DOHH2 (cell line): Measurements from ENCODE around the gene SSBP2.

Experiments used
- H3F3A ChIP-seq: fragments of 200-600 bp; sonication (generic), shearing (Covaris generic); 2 replicates; pipeline ENCODE4 v1.6.0; 2016; ENCODE audit warnings: antibody characterized with exemption, mild to moderate bottlenecking; ENCODE audit not compliant: control insufficient read depth, insufficient read depth
- H3K27ac ChIP-seq: fragments of 200-600 bp; sonication (generic); 2 replicates; pipeline ENCODE4 v1.5.1; 2014; ENCODE audit warnings: low read depth, mild to moderate bottlenecking, low read length, moderate library complexity
- H3K27me3 ChIP-seq: fragments of 200-600 bp; sonication (generic); 2 replicates; pipeline ENCODE4 v1.6.1; 2014; ENCODE audit warnings: mild to moderate bottlenecking, low read length, mixed read lengths; ENCODE audit not compliant: control insufficient read depth
- H3K36me3 ChIP-seq: fragments of 200-600 bp; sonication (generic); 2 replicates; pipeline ENCODE4 v1.6.1; 2014; ENCODE audit warnings: mild to moderate bottlenecking, low read length, moderate library complexity, mixed read lengths; ENCODE audit not compliant: control insufficient read depth
- H3K4me1 ChIP-seq: fragments of 200-600 bp; sonication (generic); 2 replicates; pipeline ENCODE4 v1.6.1; 2014; ENCODE audit warnings: mild to moderate bottlenecking, low read length, mixed read lengths; ENCODE audit not compliant: control insufficient read depth
- H3K4me2 ChIP-seq: fragments of 200-600 bp; sonication (generic); 2 replicates; pipeline ENCODE4 v1.6.0; 2014; ENCODE audit warnings: mild to moderate bottlenecking, low read length, moderate library complexity
- H3K4me3 ChIP-seq: fragments of 200-600 bp; sonication (generic); 2 replicates; pipeline ENCODE4 v1.5.1; 2014; ENCODE audit warnings: mild to moderate bottlenecking, low read length, mixed read lengths
- H3K79me2 ChIP-seq: fragments of 200-600 bp; sonication (generic); 2 replicates; pipeline ENCODE4 v1.6.1; 2014; ENCODE audit warnings: mild to moderate bottlenecking, low read length, mixed read lengths; ENCODE audit not compliant: control insufficient read depth
- H3K9me2 ChIP-seq: fragments of 200-600 bp; sonication (generic); replicated peaks from 2 replicates; pipeline ENCODE4 v1.6.1; 2014; ENCODE audit warnings: mild to moderate bottlenecking, low read length, mixed read lengths; ENCODE audit not compliant: control insufficient read depth
- H3K9me3 ChIP-seq: fragments of 200-600 bp; sonication (generic); 2 replicates; pipeline ENCODE4 v1.6.1; 2014; ENCODE audit warnings: antibody characterized with exemption, low read length, mixed read lengths; ENCODE audit not compliant: control insufficient read depth, insufficient read depth
- H4K20me1 ChIP-seq: fragments of 200-600 bp; sonication (generic); 2 replicates; pipeline ENCODE4 v1.6.0; 2014; ENCODE audit warnings: low read depth, mild to moderate bottlenecking, antibody characterized with exemption, low read length, moderate library complexity; ENCODE audit not compliant: control insufficient read depth, insufficient read depth
- CTCF ChIP-seq: fragments of 200-600 bp; sonication (generic); IDR thresholded peaks from one replicate; pipeline ENCODE4 v1.5.1; 2014; ENCODE audit warnings: antibody characterized with exemption, mild to moderate bottlenecking, low read depth, low read length; ENCODE audit not compliant: poor library complexity, severe bottlenecking
- EZH2phosphoT487 ChIP-seq: fragments of 200-600 bp; sonication (generic); IDR thresholded peaks from 2 replicates; pipeline ENCODE4 v1.6.1; 2017; ENCODE audit warnings: borderline replicate concordance, mild to moderate bottlenecking, antibody characterized with exemption, low read length, moderate library complexity, mixed read lengths

The SSBP2 gene

GRCh38 chr5:81469676-81470075 is 281.2 kb downstream of the SSBP2 start:
- Histone ChIP-seq H3K4me2 (no peak overlapping the region), H3K9me3 (no peaks in the 10 kb centered on the region), H4K20me1 (no peaks in the 10 kb centered on the region), H3K27ac (no peak overlapping the region), H3K4me1 (no peaks in the 10 kb centered on the region), H3K27me3 (no peaks in the 10 kb centered on the region), H3K4me3 (no peak overlapping the region), H3F3A (peaks cover 2% of the 10 kb centered on the region; the same call in 1 of the 2 replicates), H3K79me2 (no peaks in the 10 kb centered on the region), H3K36me3 (peaks cover 53% of the 10 kb centered on the region), H3K9me2 (no peaks in the 10 kb centered on the region)
- TF ChIP-seq CTCF (no peak), EZH2phosphoT487 (no peak)

- Histone ChIP-seq H3K4me3 (no peak overlapping the region), H3K9me2 (no peaks in the 10 kb centered on the region), H3K79me2 (no peaks in the 10 kb centered on the region), H3F3A (no peaks in the 10 kb centered on the region), H4K20me1 (no peaks in the 10 kb centered on the region), H3K27me3 (no peaks in the 10 kb centered on the region), H3K27ac (no peak overlapping the region), H3K4me2 (no peak overlapping the region), H3K4me1 (no peaks in the 10 kb centered on the region), H3K36me3 (peaks cover 11% of the 10 kb centered on the region), H3K9me3 (no peaks in the 10 kb centered on the region)
- TF ChIP-seq CTCF: no peak
- no peak for TF ChIP-seq EZH2phosphoT487
These were observed 300.0 kb downstream of the SSBP2 start for GRCh38 chr5:81450940-81451339.

- no peaks in the 10 kb centered on the region for H3K9me3 ChIP-seq
- no peak overlapping the region for H3K27ac ChIP-seq
- no peaks in the 10 kb centered on the region for H3K4me1 ChIP-seq
- H3K4me3 ChIP-seq: no peak overlapping the region
- no peaks in the 10 kb centered on the region for H3K27me3 ChIP-seq
- H3K79me2 ChIP-seq: no peaks in the 10 kb centered on the region
- H3K4me2 ChIP-seq: no peak overlapping the region
- no peaks in the 10 kb centered on the region; the same call in 1 of the 2 replicates for H3F3A ChIP-seq
- peaks cover 14% of the 10 kb centered on the region for H3K36me3 ChIP-seq
- H4K20me1 ChIP-seq: no peaks in the 10 kb centered on the region
- TF ChIP-seq EZH2phosphoT487 (no peak), CTCF (no peak)
- no peaks in the 10 kb centered on the region for H3K9me2 ChIP-seq
These were observed 315.9 kb downstream of the SSBP2 start for GRCh38 chr5:81435023-81435422.
